Nephron (organoid): ENCODE measurements around the gene ADCY5.

Source experiments
- H3K27ac Mint-ChIP-seq, 3 experiments: 2 replicates each; pipeline ENCODE4 v1.8.0; 2020; ENCODE audit warnings: mixed read lengths in 3 of 3, mild to moderate bottlenecking in 2 of 3, moderate library complexity in 1 of 3
- H3K27me3 Mint-ChIP-seq: 2 replicates; pipeline ENCODE4 v1.8.0; 2021; ENCODE audit warnings: low read depth, mild to moderate bottlenecking, moderate library complexity, mixed read lengths
- H3K36me3 Mint-ChIP-seq: 2 replicates; pipeline ENCODE4 v1.8.0; 2020; ENCODE audit warnings: low read depth, mixed read lengths
- H3K4me1 Mint-ChIP-seq: 2 replicates; pipeline ENCODE4 v1.8.0; 2020; ENCODE audit warnings: mixed read lengths
- H3K4me3 Mint-ChIP-seq, 3 experiments: 2 replicates each; pipeline ENCODE4 v1.8.0; 2020; ENCODE audit warnings: mild to moderate bottlenecking in 3 of 3, mixed read lengths in 3 of 3, moderate library complexity in 2 of 3
- H3K9me3 Mint-ChIP-seq: 2 replicates; pipeline ENCODE4 v1.8.0; 2020; ENCODE audit warnings: mixed read lengths
- CTCF ChIP-seq, 3 experiments: fragments of 200-600 bp; sonication (generic); IDR thresholded peaks; one replicate each; pipeline ENCODE4 v1.5.0; 2021; ENCODE audit warnings: antibody characterized with exemption in 3 of 3; ENCODE audit not compliant: unreplicated experiment in 3 of 3

The ADCY5 gene

GRCh38 chr3:123431007-123431657, 17.8 kb downstream of the ADCY5 start:
- Mint-ChIP-seq H3K9me3 (no peaks in the 10 kb centered on the region), H3K4me1 (peaks cover 13% of the 10 kb centered on the region)

GRCh38 chr3:123430266-123430665, 18.6 kb downstream of the ADCY5 start:
- no peak for TF ChIP-seq CTCF (IDR thresholded peaks at IDR 0.05; ENCODE audit: unreplicated experiment in 3 of 3)
- peaks cover 13% of the 10 kb centered on the region for H3K4me1 Mint-ChIP-seq
- no peaks in the 10 kb centered on the region for H3K9me3 Mint-ChIP-seq
- no peak overlapping the region for H3K27ac Mint-ChIP-seq
- no peak overlapping the region for H3K4me3 Mint-ChIP-seq
- H3K36me3 Mint-ChIP-seq, result no peaks in the 10 kb centered on the region
- H3K27me3 Mint-ChIP-seq, result peaks cover 28% of the 10 kb centered on the region

More at GRCh38 chr3:123431007-123431657, 17.8 kb downstream of the ADCY5 start:
- no peak overlapping the region for H3K4me3 Mint-ChIP-seq
- H3K36me3 Mint-ChIP-seq, result no peaks in the 10 kb centered on the region
- H3K27ac Mint-ChIP-seq, result peak overlapping the region in 2 of 3 experiments; percentile 46 to 68
- peaks cover 24% of the 10 kb centered on the region for H3K27me3 Mint-ChIP-seq
- TF ChIP-seq CTCF (IDR thresholded peaks at IDR 0.05; ENCODE audit: unreplicated experiment in 3 of 3), result no peak

- no peak for TF ChIP-seq CTCF (IDR thresholded peaks at IDR 0.05; ENCODE audit: unreplicated experiment in 3 of 3)
- H3K27me3 Mint-ChIP-seq, result peaks cover 28% of the 10 kb centered on the region
Observed at GRCh38 chr3:123429362-123430125, 19.3 kb downstream of the ADCY5 start.

GRCh38 chr3:123424999-123425712, 23.7 kb downstream of the ADCY5 start:
- no peaks in the 10 kb centered on the region for H3K9me3 Mint-ChIP-seq
- no peak for TF ChIP-seq CTCF (IDR thresholded peaks at IDR 0.05; ENCODE audit: unreplicated experiment in 3 of 3)

More at GRCh38 chr3:123429362-123430125, 19.3 kb downstream of the ADCY5 start:
- peaks cover 13% of the 10 kb centered on the region for H3K4me1 Mint-ChIP-seq
- H3K27ac Mint-ChIP-seq, result peak overlapping the region in 1 of 3 experiments; percentile 34
- H3K9me3 Mint-ChIP-seq, result no peaks in the 10 kb centered on the region
- no peak overlapping the region for H3K4me3 Mint-ChIP-seq
- H3K36me3 Mint-ChIP-seq, result no peaks in the 10 kb centered on the region

GRCh38 chr3:123424321-123424998, 24.4 kb downstream of the ADCY5 start:
- H3K4me1 Mint-ChIP-seq, result peaks cover 15% of the 10 kb centered on the region
- no peak for TF ChIP-seq CTCF (IDR thresholded peaks at IDR 0.05; ENCODE audit: unreplicated experiment in 3 of 3)
- H3K36me3 Mint-ChIP-seq, result no peaks in the 10 kb centered on the region
- peaks cover 26% of the 10 kb centered on the region for H3K27me3 Mint-ChIP-seq
- H3K27ac Mint-ChIP-seq, result no peak overlapping the region
- H3K9me3 Mint-ChIP-seq, result no peaks in the 10 kb centered on the region
- no peak overlapping the region for H3K4me3 Mint-ChIP-seq

More at GRCh38 chr3:123424999-123425712, 23.7 kb downstream of the ADCY5 start:
- Mint-ChIP-seq H3K27me3 (peaks cover 23% of the 10 kb centered on the region), H3K4me1 (peaks cover 8% of the 10 kb centered on the region), H3K4me3 (no peak overlapping the region), H3K36me3 (no peaks in the 10 kb centered on the region), H3K27ac (no peak overlapping the region)
